Pons (tissue), 1 donor: Measurements from ENCODE around the gene CSTB.

Experiments used
- DNase-seq: peaks from one replicate; pipeline ENCODE4 v3.0.0-alpha.2; 2016; ENCODE audit warnings: low spot score

Gene CSTB

GRCh38 chr21:43789276-43790009 is 13.3 kb upstream of the CSTB start, which contains the start of gene RRP1:
TSS of gene RRP1 (plus strand) at chr21:43789577. CDS start at chr21:43789630, 53 bp downstream.
- peak; percentile 86 for DNase-seq

GRCh38 chr21:43786807-43787440 is 10.8 kb upstream of the CSTB start:
- DNase-seq: no peak

GRCh38 chr21:43786300-43786806 is 10.2 kb upstream of the CSTB start:
- no peak for DNase-seq

- DNase-seq: no peak
Observed at GRCh38 chr21:43785134-43785533, 9.0 kb upstream of the CSTB start.

GRCh38 chr21:43783098-43783700 is 7.1 kb upstream of the CSTB start:
- no peak for DNase-seq

GRCh38 chr21:43782431-43783097 is 6.5 kb upstream of the CSTB start:
- DNase-seq: no peak

- no peak for DNase-seq
Observed at GRCh38 chr21:43781846-43782245, 5.7 kb upstream of the CSTB start.

GRCh38 chr21:43779660-43780059 is 3.6 kb upstream of the CSTB start:
- DNase-seq: no peak

- DNase-seq: no peak
Observed at GRCh38 chr21:43778469-43779335, 2.6 kb upstream of the CSTB start.

- no peak for DNase-seq
Observed at GRCh38 chr21:43777953-43778352, 1.8 kb upstream of the CSTB start.

GRCh38 chr21:43775190-43775589 is 918 bp downstream of the CSTB start:
- no peak for DNase-seq

GRCh38 chr21:43774163-43774562 is 1.9 kb downstream of the CSTB start:
- DNase-seq: no peak

- DNase-seq: no peak
Observed at GRCh38 chr21:43772425-43772821, 3.7 kb downstream of the CSTB start.

- no peak for DNase-seq
Observed at GRCh38 chr21:43771698-43772424, 4.2 kb downstream of the CSTB start.

- no peak for DNase-seq
Observed at GRCh38 chr21:43771199-43771675, 4.9 kb downstream of the CSTB start.

- DNase-seq: no peak
Observed at GRCh38 chr21:43770066-43770655, 5.9 kb downstream of the CSTB start.

- DNase-seq: no peak
Observed at GRCh38 chr21:43769325-43769958, 6.7 kb downstream of the CSTB start.

- DNase-seq: no peak
Observed at GRCh38 chr21:43768868-43769167, 7.3 kb downstream of the CSTB start.

- DNase-seq: no peak
Observed at GRCh38 chr21:43767984-43768867, 7.9 kb downstream of the CSTB start.
